Uterus (tissue), 2 donors: Measurements from ENCODE around the gene PCYT1A.

Experiments used
- POLR2A ChIP-seq, 2 donors: fragments of 450-650 bp; IDR thresholded peaks; one replicate each; pipeline ENCODE4 v1.6.1; 2016; ENCODE audit warnings: antibody characterized with exemption in 2 of 2, mild to moderate bottlenecking in 1 of 2, moderate library complexity in 1 of 2
- TF ChIP-seq, protein P1 (sequence below), 4 experiments: fragments of 200-600 bp in 2 of 4; fragments of 450-650 bp in 2 of 4; sonication (generic) in 2 of 4; IDR thresholded peaks; one replicate each; pipeline ENCODE4 v1.5.1; 2016 to 2019; ENCODE audit warnings: antibody characterized with exemption in 4 of 4, mild to moderate bottlenecking in 2 of 4, moderate library complexity in 1 of 4

DNA sequence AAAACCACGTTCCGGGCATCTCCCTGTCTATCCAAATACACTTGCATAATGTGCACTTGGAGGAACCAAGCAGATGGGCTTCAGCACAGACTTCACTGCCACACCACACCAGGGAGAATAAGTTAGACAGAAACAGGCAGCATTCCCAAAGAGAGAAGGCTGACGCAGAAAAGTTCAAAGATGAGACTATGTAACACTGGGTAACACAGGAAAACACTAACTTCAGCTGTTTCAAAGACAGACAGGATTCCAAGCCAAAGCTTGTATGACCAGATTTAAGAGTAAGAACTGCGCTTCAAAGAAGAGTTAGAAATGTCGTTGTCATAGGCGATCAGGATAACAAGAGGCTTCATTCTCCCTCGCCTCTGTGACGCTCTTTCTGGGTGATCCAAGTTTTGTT lies 51.3 kb downstream of the PCYT1A start:
- TF ChIP-seq, protein P1, sequence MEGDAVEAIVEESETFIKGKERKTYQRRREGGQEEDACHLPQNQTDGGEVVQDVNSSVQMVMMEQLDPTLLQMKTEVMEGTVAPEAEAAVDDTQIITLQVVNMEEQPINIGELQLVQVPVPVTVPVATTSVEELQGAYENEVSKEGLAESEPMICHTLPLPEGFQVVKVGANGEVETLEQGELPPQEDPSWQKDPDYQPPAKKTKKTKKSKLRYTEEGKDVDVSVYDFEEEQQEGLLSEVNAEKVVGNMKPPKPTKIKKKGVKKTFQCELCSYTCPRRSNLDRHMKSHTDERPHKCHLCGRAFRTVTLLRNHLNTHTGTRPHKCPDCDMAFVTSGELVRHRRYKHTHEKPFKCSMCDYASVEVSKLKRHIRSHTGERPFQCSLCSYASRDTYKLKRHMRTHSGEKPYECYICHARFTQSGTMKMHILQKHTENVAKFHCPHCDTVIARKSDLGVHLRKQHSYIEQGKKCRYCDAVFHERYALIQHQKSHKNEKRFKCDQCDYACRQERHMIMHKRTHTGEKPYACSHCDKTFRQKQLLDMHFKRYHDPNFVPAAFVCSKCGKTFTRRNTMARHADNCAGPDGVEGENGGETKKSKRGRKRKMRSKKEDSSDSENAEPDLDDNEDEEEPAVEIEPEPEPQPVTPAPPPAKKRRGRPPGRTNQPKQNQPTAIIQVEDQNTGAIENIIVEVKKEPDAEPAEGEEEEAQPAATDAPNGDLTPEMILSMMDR (IDR thresholded peaks at IDR 0.05), result no peak
- TF ChIP-seq POLR2A (IDR thresholded peaks at IDR 0.05), result no peak
